ENCODE measurements around the gene LCA5. TPM values are rescaled to one million over a fixed set of nuclear protein-coding genes. Genes with fewer than 3 reads are reported as not detected.
"Not testable (repeated sequence)": the region's sequence is repeated elsewhere in the genome, so short reads cannot be mapped to it uniquely, and the experiment has no call there.

Gene LCA5
- total RNA-seq, 2 donors from 2014 or later: 0.74 to 1.1 TPM

- H3K27me3 ChIP-seq: no peaks in the 10 kb centered on the region
- TF ChIP-seq CTCF (IDR thresholded peaks at IDR 0.05): no peak
- H3K36me3 ChIP-seq: no peaks in the 10 kb centered on the region
- DNase-seq: peak; percentile 45
- peak overlapping the region; percentile 68 for H3K4me3 ChIP-seq
- no peaks in the 10 kb centered on the region for H3K4me1 ChIP-seq
- H3K9me3 ChIP-seq: no peaks in the 10 kb centered on the region
- intact Hi-C loops (cut with DNase I): no loop called here
- peak overlapping the region; percentile 69 for H3K27ac ChIP-seq
- peak overlapping the region; percentile 73 to 82 for H3K9ac ChIP-seq (ENCODE audit: low read depth in 2 of 2, low read length in 2 of 2)
These were observed 661 bp downstream of the LCA5 start for GRCh38 chr6:79536585-79536953.

DNA sequence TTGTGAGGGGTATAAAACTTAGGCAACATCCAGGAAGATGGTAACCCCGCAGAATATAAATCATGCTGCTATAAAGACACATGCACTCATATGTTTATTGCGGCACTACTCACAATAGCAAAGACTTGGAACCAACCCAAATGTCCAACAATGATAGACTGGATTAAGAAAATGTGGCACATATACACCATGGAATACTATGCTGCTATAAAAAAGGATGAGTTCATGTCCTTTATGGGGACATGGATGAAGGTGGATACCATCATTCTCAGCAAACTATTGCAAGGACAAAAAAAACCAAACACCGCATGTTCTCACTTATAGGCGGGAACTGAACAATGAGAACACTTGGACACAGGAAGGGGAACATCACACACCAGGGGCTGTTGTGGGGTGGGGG, 7.7 kb downstream of the LCA5 start:
- H3K9me3 ChIP-seq; intact Hi-C loops (cut with DNase I); H3K27ac ChIP-seq; H3K27me3 ChIP-seq; H3K4me3 ChIP-seq; H3K4me1 ChIP-seq; DNase-seq; H3K36me3 ChIP-seq; H3K9ac ChIP-seq (ENCODE audit: low read depth in 2 of 2, low read length in 2 of 2): not testable (repeated sequence)

DNA sequence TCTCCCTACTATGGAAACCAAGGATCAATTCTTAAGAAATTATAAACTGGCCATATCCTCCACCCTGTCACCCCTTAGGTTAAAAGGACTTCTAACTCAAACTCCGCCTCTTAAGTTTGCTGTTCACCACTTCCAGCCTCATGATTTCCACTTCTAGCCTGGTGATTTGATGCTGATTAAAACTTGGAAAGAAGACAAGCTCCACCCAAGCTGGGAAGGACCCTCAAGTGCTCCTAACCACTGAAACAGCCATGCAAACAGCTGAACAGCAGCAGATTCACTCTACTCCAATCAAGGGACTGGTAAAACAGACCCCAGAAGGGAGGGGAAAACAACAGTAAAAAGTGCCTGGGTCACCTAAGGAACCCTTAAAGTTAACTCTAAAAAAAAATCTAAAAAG, 10.3 kb downstream of the LCA5 start:
- H3K27ac ChIP-seq: no peak overlapping the region

GRCh38 chr6:79525272-79526100, 11.7 kb downstream of the LCA5 start:
- H3K27ac ChIP-seq: no peak overlapping the region
- intact Hi-C loops (cut with DNase I): no loop called here
- TF ChIP-seq CTCF (IDR thresholded peaks at IDR 0.05): no peak

More for the DNA sequence above, 10.3 kb downstream of the LCA5 start:
- H3K9ac ChIP-seq (ENCODE audit: low read depth in 2 of 2, low read length in 2 of 2): no peak overlapping the region
- no peaks in the 10 kb centered on the region for H3K9me3 ChIP-seq
- no peaks in the 10 kb centered on the region for H3K27me3 ChIP-seq
- no peak for TF ChIP-seq CTCF (IDR thresholded peaks at IDR 0.05)
- H3K4me1 ChIP-seq: no peaks in the 10 kb centered on the region
- no peak for DNase-seq
- no peak overlapping the region for H3K4me3 ChIP-seq
- intact Hi-C loops (cut with DNase I): no loop called here
- no peaks in the 10 kb centered on the region for H3K36me3 ChIP-seq

GRCh38 chr6:79524065-79524464, 13.2 kb downstream of the LCA5 start:
- Histone ChIP-seq H3K27ac (no peak overlapping the region), H3K9ac (ENCODE audit: low read depth in 2 of 2, low read length in 2 of 2) (no peak overlapping the region), H3K27me3 (no peaks in the 10 kb centered on the region), H3K4me3 (no peak overlapping the region), H3K9me3 (no peaks in the 10 kb centered on the region), H3K4me1 (no peaks in the 10 kb centered on the region), H3K36me3 (no peaks in the 10 kb centered on the region)
- no peak for TF ChIP-seq CTCF (IDR thresholded peaks at IDR 0.05)
- no peak for DNase-seq
- intact Hi-C loops (cut with DNase I): no loop called here

More at GRCh38 chr6:79525272-79526100, 11.7 kb downstream of the LCA5 start:
- H3K9me3 ChIP-seq: no peaks in the 10 kb centered on the region
- H3K27me3 ChIP-seq: no peaks in the 10 kb centered on the region
- no peak overlapping the region for H3K9ac ChIP-seq (ENCODE audit: low read depth in 2 of 2, low read length in 2 of 2)
- DNase-seq: no peak
- H3K4me3 ChIP-seq: no peak overlapping the region
- H3K4me1 ChIP-seq: no peaks in the 10 kb centered on the region
- no peaks in the 10 kb centered on the region for H3K36me3 ChIP-seq

DNA sequence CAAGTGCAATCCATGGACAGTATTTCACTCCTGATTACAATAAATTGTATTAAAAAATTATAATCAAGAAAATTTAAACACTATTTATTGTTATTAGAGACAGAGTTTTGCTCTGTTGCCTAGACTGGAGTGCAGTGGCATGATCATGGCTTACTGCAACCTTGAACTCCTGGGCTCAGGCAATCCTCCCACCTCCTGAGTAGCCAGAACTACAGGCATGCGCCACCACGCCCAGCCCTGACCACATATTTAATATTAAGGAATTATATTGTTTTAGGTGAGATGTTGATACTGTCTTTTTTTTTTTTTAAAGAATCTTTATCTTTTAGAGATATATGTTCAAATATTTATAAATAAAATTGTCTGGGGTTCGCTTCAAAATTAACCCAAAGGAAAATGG, 14.6 kb downstream of the LCA5 start:
- Histone ChIP-seq H3K4me3 (no peak overlapping the region), H3K9ac (ENCODE audit: low read depth in 2 of 2, low read length in 2 of 2) (no peak overlapping the region), H3K4me1 (no peaks in the 10 kb centered on the region), H3K27me3 (no peaks in the 10 kb centered on the region), H3K27ac (no peak overlapping the region), H3K36me3 (no peaks in the 10 kb centered on the region), H3K9me3 (no peaks in the 10 kb centered on the region)
- no peak for DNase-seq
- no peak for TF ChIP-seq CTCF (IDR thresholded peaks at IDR 0.05)
- intact Hi-C loops (cut with DNase I): no loop called here

Measured in colonic mucosa (tissue), 4 donors.